Adrenal gland (tissue), 12 donors: ENCODE measurements around the gene TSHZ2. TPM values are rescaled to one million over a fixed set of nuclear protein-coding genes. Genes with fewer than 3 reads are reported as not detected.
"Not testable (repeated sequence)": the region's sequence is repeated elsewhere in the genome, so short reads cannot be mapped to it uniquely, and the experiment has no call there.

Source experiments
- DNase-seq, 7 donors: peaks; one replicate each; pipeline ENCODE4 v3.0.0-alpha.2; 2019 to 2020
- H3K27ac ChIP-seq, 5 donors: fragments of 200-600 bp; sonication (generic) in 4 of 5; 1 replicate in 3 of 5; 2 replicates in 2 of 5; pipeline versions ENCODE4 v1.5.1 to v1.8.0; 2016 to 2020; ENCODE audit warnings: mild to moderate bottlenecking in 1 of 5
- H3K27me3 ChIP-seq: fragments of 200-600 bp; 2 replicates; pipeline ENCODE4 v1.8.0; 2021
- H3K36me3 ChIP-seq, 2 donors: fragments of 200-600 bp; replicated peaks in 1 of 2; 1 replicate in 1 of 2; 2 replicates in 1 of 2; pipeline versions ENCODE4 v1.5.1 to v1.8.0; 2018 to 2022
- H3K4me1 ChIP-seq, 2 donors: fragments of 200-600 bp; replicated peaks in 1 of 2; 1 replicate in 1 of 2; 2 replicates in 1 of 2; pipeline versions ENCODE4 v1.5.1 to v1.8.0; 2018 to 2021
- H3K4me3 ChIP-seq, 4 donors: fragments of 200-600 bp; sonication (generic) in 3 of 4; one replicate each; pipeline ENCODE4 v1.5.1; 2016 to 2018
- H3K9me3 ChIP-seq, 3 donors: fragments of 200-600 bp; sonication (generic) in 1 of 3; replicated peaks in 1 of 3; 1 replicate in 2 of 3; 2 replicates in 1 of 3; pipeline versions ENCODE4 v1.5.1 to v1.8.0; 2016 to 2021
- POLR2A ChIP-seq, 2 donors: fragments of 450-650 bp; IDR thresholded peaks; one replicate each; pipeline ENCODE4 v1.6.1; 2017; ENCODE audit warnings: antibody characterized with exemption in 2 of 2, mild to moderate bottlenecking in 2 of 2, moderate library complexity in 1 of 2
- WGBS, 4 donors: extraction: QIAGEN DNeasy Blood & Tissue Kit in 2 of 4; methylation state at CpG; one replicate each; pipeline versions ENCODE4 v1.1.5 to v1.1.7; 2013 to 2017; 5-methylcytosine and 5-hydroxymethylcytosine counted together
- intact Hi-C, 2 donors: fragments of 100-400 bp; cut with DNase I; formaldehyde crosslinking; loops; one replicate each; pipeline versions ENCODE4 v1.14.1 to v1.15.0; 2022 to 2023
- polyA plus RNA-seq, 3 donors: library from polyadenylated mRNA; stranded (reverse); fragments of 200-250 nt in 2 of 3; fragments of 350-450 nt in 1 of 3; fragmentation: Illumina TruSeq in 1 of 3; extraction: RNeasy Lipid Tissue Mini Kit (QIAGEN cat#74804) in 1 of 3; gene quantifications; one replicate each; pipeline ENCODE4 v1.2.3, GENCODE V29; 2013 to 2014
- total RNA-seq, 9 donors: library from RNA; depleted of rRNA in 4 of 9; stranded (reverse); fragments of >200 nt in 4 of 9; fragments of 120-200 nt in 1 of 9; fragmentation: NEBNext Ultra II Directional in 1 of 9; extraction: Animal tissue kit (Norgen Biotek cat#: 25700) in 1 of 9; gene quantifications; one replicate each; pipeline versions ENCODE4 v1.1.0 to v1.2.4, GENCODE V29; 2013 to 2023
- TF ChIP-seq, protein P1 (sequence below), 6 experiments: fragments of 450-650 bp in 4 of 6; fragments of 200-600 bp in 2 of 6; sonication (generic) in 1 of 6; IDR thresholded peaks; 1 replicate in 5 of 6; 2 replicates in 1 of 6; pipeline versions ENCODE4 v1.5.1 to v1.8.0; 2016 to 2021; ENCODE audit warnings: antibody characterized with exemption in 6 of 6, mild to moderate bottlenecking in 2 of 6, moderate library complexity in 1 of 6
- donor health status: healthy with polysubstance abuse.
- donor health status: Bipolar disorder and iron deficiency.
- donor health status: DM: yes; HTN: yes; CAD: no.
- donor health status: DM: no; HTN: no; CAD: no.
- donor health status: DM: no; HTN: no; CAD: no.
- donor health status: DM: yes; HTN: yes; CAD: no.

The TSHZ2 gene
- total and polyA plus RNA-seq, 12 donors: 20.5 to 87.1 (median 52.4) TPM

DNA sequence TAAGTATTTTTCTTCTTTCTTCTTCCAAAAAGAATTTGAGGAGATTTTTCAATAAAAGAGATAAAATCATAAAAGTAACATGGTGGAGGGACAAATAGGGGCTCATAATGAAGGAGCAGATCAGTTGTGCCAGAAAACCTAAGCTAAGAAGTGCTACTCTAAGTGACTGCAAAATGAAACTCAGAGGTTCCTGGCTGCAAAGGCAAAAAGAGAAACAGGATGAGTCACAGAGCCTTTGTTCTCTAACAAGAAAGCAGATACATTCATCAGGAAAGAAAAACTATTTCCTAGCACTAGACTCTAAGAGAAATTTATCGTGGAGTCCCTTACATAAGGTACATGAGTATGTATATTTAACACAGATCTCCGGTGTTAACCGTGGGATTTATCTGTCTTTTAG lies 49.8 kb downstream of the TSHZ2 start:
- 66 to 77% (median 70%) methylated on average over 3 of the region's 3 CpGs for WGBS, 4 donors
- no peak for DNase-seq
- Histone ChIP-seq H3K4me3 (no peak overlapping the region), H3K27me3 (no peaks in the 10 kb centered on the region), H3K27ac (peak overlapping the region in 2 of 5 donors; percentile 8 to 35), H3K9me3 (no peaks in the 10 kb centered on the region), H3K4me1 (peaks cover 8 to 30% of the 10 kb centered on the region in 2 donors), H3K36me3 (no peaks in the 10 kb centered on the region)
- no peak for TF ChIP-seq POLR2A (IDR thresholded peaks at IDR 0.05)
- TF ChIP-seq, protein P1, sequence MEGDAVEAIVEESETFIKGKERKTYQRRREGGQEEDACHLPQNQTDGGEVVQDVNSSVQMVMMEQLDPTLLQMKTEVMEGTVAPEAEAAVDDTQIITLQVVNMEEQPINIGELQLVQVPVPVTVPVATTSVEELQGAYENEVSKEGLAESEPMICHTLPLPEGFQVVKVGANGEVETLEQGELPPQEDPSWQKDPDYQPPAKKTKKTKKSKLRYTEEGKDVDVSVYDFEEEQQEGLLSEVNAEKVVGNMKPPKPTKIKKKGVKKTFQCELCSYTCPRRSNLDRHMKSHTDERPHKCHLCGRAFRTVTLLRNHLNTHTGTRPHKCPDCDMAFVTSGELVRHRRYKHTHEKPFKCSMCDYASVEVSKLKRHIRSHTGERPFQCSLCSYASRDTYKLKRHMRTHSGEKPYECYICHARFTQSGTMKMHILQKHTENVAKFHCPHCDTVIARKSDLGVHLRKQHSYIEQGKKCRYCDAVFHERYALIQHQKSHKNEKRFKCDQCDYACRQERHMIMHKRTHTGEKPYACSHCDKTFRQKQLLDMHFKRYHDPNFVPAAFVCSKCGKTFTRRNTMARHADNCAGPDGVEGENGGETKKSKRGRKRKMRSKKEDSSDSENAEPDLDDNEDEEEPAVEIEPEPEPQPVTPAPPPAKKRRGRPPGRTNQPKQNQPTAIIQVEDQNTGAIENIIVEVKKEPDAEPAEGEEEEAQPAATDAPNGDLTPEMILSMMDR (IDR thresholded peaks at IDR 0.05): no peak
- intact Hi-C loops: no loop called here

DNA sequence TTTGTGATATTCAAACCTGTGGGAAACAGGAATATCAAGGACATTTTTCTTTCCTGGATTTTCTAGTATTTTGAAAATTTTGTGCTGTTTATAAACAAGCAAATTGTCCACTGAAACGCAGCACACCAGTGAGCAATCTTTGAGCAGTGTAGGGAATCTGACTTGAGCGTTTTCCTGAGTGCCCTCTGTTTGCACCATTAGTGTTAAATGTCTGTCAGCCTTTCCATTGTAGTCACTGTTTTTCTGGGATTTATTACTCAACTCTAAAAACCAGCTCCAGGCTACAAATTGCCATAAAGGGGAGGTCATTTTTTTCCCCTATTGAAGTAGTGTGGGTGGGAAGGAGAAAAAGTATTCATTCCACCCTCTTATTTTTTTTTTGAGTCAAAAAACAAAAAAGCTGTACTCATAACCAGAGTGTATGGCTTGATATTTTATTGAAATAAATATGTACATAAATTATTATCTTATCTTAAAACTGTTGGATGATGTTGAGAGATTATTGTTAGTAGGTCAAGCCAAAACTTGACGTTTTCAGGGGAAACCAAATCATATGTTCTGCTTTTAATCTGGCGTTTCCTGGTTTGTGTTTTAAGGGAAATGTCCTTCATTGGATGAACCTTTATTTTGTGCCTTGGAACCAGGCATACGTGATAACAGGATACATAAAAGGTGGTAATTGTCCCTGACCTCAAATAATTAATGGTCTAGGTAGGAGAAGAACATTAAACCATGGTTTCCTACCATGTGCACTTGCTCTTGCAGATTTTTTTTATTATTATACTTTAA lies 51.8 kb downstream of the TSHZ2 start:
- H3K4me3 ChIP-seq: no peak overlapping the region
- intact Hi-C loops: no loop called here

DNA sequence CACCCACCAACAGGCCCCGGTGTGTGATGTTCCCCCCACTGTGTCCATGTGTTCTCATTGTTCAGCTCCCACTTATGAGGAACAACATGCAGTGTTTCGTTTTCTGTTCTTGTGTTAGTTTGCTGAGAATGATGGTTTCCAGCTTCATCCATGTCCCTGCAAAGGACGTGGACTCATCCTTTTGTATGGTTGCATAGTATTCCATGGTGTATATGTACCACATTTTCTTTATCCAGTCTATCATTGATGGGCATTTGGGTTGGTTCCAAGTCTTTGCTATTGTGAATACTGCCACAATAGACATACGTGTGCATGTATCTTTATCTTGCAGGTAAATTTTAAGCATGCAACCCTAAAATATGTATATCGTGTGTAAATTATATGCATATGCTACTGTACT lies 52.5 kb downstream of the TSHZ2 start:
- H3K27ac ChIP-seq, DNase-seq, H3K9me3 ChIP-seq, H3K36me3 ChIP-seq, H3K27me3 ChIP-seq, intact Hi-C loops, H3K4me3 ChIP-seq: not testable (repeated sequence)
- peaks cover 8 to 19% of the 10 kb centered on the region in 2 donors for H3K4me1 ChIP-seq
- 93 to 99% (median 97%) methylated on average over 5 of the region's 5 CpGs for WGBS, 4 donors

More for the DNA sequence above, 51.8 kb downstream of the TSHZ2 start:
- no peaks in the 10 kb centered on the region for H3K27me3 ChIP-seq
- TF ChIP-seq POLR2A (IDR thresholded peaks at IDR 0.05): no peak
- TF ChIP-seq, protein P1 (IDR thresholded peaks at IDR 0.05): no peak
- H3K4me1 ChIP-seq: peaks cover 8 to 19% of the 10 kb centered on the region in 2 donors
- H3K36me3 ChIP-seq: no peaks in the 10 kb centered on the region
- H3K27ac ChIP-seq: peak overlapping the region in 1 of 5 donors; percentile 31
- 12 to 23% (median 14%) methylated on average over 5 of the region's 5 CpGs for WGBS, 4 donors
- H3K9me3 ChIP-seq: no peaks in the 10 kb centered on the region
- no peak for DNase-seq

DNA sequence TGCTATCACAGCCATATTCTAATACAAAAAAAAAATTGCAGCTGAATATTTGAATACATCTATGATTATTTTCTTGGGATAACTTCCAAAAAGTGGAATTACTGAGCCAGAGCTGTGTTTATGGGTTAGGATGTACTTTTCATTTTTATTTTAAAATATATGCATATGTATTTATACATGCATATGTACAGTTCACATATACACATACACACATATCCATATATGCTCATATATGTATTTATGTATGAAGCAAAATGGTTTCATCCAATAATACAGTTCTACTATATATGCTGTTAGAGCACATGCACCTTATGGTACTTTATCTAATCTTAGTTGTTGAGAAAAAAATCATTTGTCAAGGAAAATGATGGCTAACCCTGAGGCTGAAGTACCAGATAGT lies 54.9 kb downstream of the TSHZ2 start:
- intact Hi-C loops: no loop called here
- H3K27me3 ChIP-seq: no peaks in the 10 kb centered on the region
- H3K4me3 ChIP-seq: no peak overlapping the region
- H3K9me3 ChIP-seq: no peaks in the 10 kb centered on the region
- DNase-seq: no peak
- no peak for TF ChIP-seq POLR2A (IDR thresholded peaks at IDR 0.05)
- TF ChIP-seq, protein P1 (IDR thresholded peaks at IDR 0.05): no peak
- peaks cover 8 to 18% of the 10 kb centered on the region in 2 donors for H3K4me1 ChIP-seq
- H3K36me3 ChIP-seq: no peaks in the 10 kb centered on the region
- no peak overlapping the region for H3K27ac ChIP-seq
